Activated naive CD4-positive, alpha-beta T cell treated with anti-CD3 and anti-CD28 coated beads, Interleukin-2, amount 50 U/mL, for 24 hours (primary cell): Measurements from ENCODE around the gene LENG9.

Experiments used
- H3K27ac Mint-ChIP-seq: one replicate; pipeline ENCODE4 v1.8.0; 2021; ENCODE audit warnings: mild to moderate bottlenecking, mixed read lengths
- H3K27me3 Mint-ChIP-seq: one replicate; pipeline ENCODE4 v1.8.0; 2021; ENCODE audit warnings: mixed read lengths
- H3K36me3 Mint-ChIP-seq: one replicate; pipeline ENCODE4 v1.8.0; 2021; ENCODE audit warnings: mixed read lengths
- H3K4me1 Mint-ChIP-seq: one replicate; pipeline ENCODE4 v1.8.0; 2021; ENCODE audit warnings: mixed read lengths
- H3K4me3 Mint-ChIP-seq: one replicate; pipeline ENCODE4 v1.8.0; 2021; ENCODE audit warnings: mild to moderate bottlenecking, mixed read lengths
- H3K9me3 Mint-ChIP-seq: one replicate; pipeline ENCODE4 v1.8.0; 2021; ENCODE audit warnings: mixed read lengths

Gene LENG9

GRCh38 chr19:54427586-54427985, 36.0 kb downstream of the LENG9 start:
- Mint-ChIP-seq H3K9me3 (no peaks in the 10 kb centered on the region), H3K27ac (no peak overlapping the region), H3K27me3 (peaks cover 19% of the 10 kb centered on the region), H3K4me3 (no peak overlapping the region), H3K4me1 (peaks cover 6% of the 10 kb centered on the region), H3K36me3 (no peaks in the 10 kb centered on the region)

GRCh38 chr19:54426291-54426931, 37.2 kb downstream of the LENG9 start:
- Mint-ChIP-seq H3K36me3 (no peaks in the 10 kb centered on the region), H3K4me1 (peaks cover 5% of the 10 kb centered on the region), H3K9me3 (no peaks in the 10 kb centered on the region), H3K4me3 (no peak overlapping the region), H3K27ac (no peak overlapping the region), H3K27me3 (peaks cover 19% of the 10 kb centered on the region)

GRCh38 chr19:54425382-54425723, 38.2 kb downstream of the LENG9 start:
- peaks cover 19% of the 10 kb centered on the region for H3K27me3 Mint-ChIP-seq
- H3K36me3 Mint-ChIP-seq = no peaks in the 10 kb centered on the region
- no peak overlapping the region for H3K27ac Mint-ChIP-seq
- H3K9me3 Mint-ChIP-seq = no peaks in the 10 kb centered on the region
- no peaks in the 10 kb centered on the region for H3K4me1 Mint-ChIP-seq
- H3K4me3 Mint-ChIP-seq = no peak overlapping the region

GRCh38 chr19:54424660-54425381, 38.8 kb downstream of the LENG9 start:
- H3K4me1 Mint-ChIP-seq = no peaks in the 10 kb centered on the region
- H3K9me3 Mint-ChIP-seq = no peaks in the 10 kb centered on the region
- no peak overlapping the region for H3K27ac Mint-ChIP-seq
- H3K4me3 Mint-ChIP-seq = no peak overlapping the region
- peaks cover 19% of the 10 kb centered on the region for H3K27me3 Mint-ChIP-seq
- no peaks in the 10 kb centered on the region for H3K36me3 Mint-ChIP-seq

GRCh38 chr19:54424201-54424600, 39.4 kb downstream of the LENG9 start:
- H3K27ac Mint-ChIP-seq = peak overlapping the region; percentile 41
- no peaks in the 10 kb centered on the region for H3K4me1 Mint-ChIP-seq
- H3K9me3 Mint-ChIP-seq = no peaks in the 10 kb centered on the region
- H3K36me3 Mint-ChIP-seq = no peaks in the 10 kb centered on the region
- peaks cover 23% of the 10 kb centered on the region for H3K27me3 Mint-ChIP-seq
- no peak overlapping the region for H3K4me3 Mint-ChIP-seq

GRCh38 chr19:54422136-54422535, 41.4 kb downstream of the LENG9 start:
- peaks cover 13% of the 10 kb centered on the region for H3K4me1 Mint-ChIP-seq
- H3K27ac Mint-ChIP-seq = no peak overlapping the region
- H3K4me3 Mint-ChIP-seq = no peak overlapping the region
- no peaks in the 10 kb centered on the region for H3K9me3 Mint-ChIP-seq
- no peaks in the 10 kb centered on the region for H3K36me3 Mint-ChIP-seq
- H3K27me3 Mint-ChIP-seq = peaks cover 29% of the 10 kb centered on the region

- H3K27me3 Mint-ChIP-seq = peaks cover 27% of the 10 kb centered on the region
These were observed 42.1 kb downstream of the LENG9 start for GRCh38 chr19:54421521-54421920.

GRCh38 chr19:54421169-54421516, 42.4 kb downstream of the LENG9 start:
- no peak overlapping the region for H3K27ac Mint-ChIP-seq

More at GRCh38 chr19:54421521-54421920, 42.1 kb downstream of the LENG9 start:
- H3K9me3 Mint-ChIP-seq = no peaks in the 10 kb centered on the region
- no peak overlapping the region for H3K27ac Mint-ChIP-seq
- H3K4me3 Mint-ChIP-seq = no peak overlapping the region
- no peaks in the 10 kb centered on the region for H3K36me3 Mint-ChIP-seq
- peaks cover 15% of the 10 kb centered on the region for H3K4me1 Mint-ChIP-seq

GRCh38 chr19:54420383-54421168, 43.0 kb downstream of the LENG9 start:
- Mint-ChIP-seq H3K36me3 (no peaks in the 10 kb centered on the region), H3K4me1 (peaks cover 15% of the 10 kb centered on the region), H3K27me3 (peaks cover 25% of the 10 kb centered on the region), H3K27ac (no peak overlapping the region), H3K4me3 (no peak overlapping the region), H3K9me3 (no peaks in the 10 kb centered on the region)

More at GRCh38 chr19:54421169-54421516, 42.4 kb downstream of the LENG9 start:
- no peak overlapping the region for H3K4me3 Mint-ChIP-seq
- peaks cover 15% of the 10 kb centered on the region for H3K4me1 Mint-ChIP-seq
- no peaks in the 10 kb centered on the region for H3K36me3 Mint-ChIP-seq
- no peaks in the 10 kb centered on the region for H3K9me3 Mint-ChIP-seq
- peaks cover 26% of the 10 kb centered on the region for H3K27me3 Mint-ChIP-seq

- Mint-ChIP-seq H3K36me3 (no peaks in the 10 kb centered on the region), H3K4me1 (peaks cover 15% of the 10 kb centered on the region), H3K27ac (no peak overlapping the region), H3K4me3 (no peak overlapping the region), H3K9me3 (no peaks in the 10 kb centered on the region), H3K27me3 (peaks cover 25% of the 10 kb centered on the region)
These were observed 43.6 kb downstream of the LENG9 start for GRCh38 chr19:54420068-54420382.

- Mint-ChIP-seq H3K4me1 (peaks cover 15% of the 10 kb centered on the region), H3K9me3 (peaks cover 2% of the 10 kb centered on the region), H3K36me3 (no peaks in the 10 kb centered on the region), H3K27me3 (peaks cover 30% of the 10 kb centered on the region), H3K4me3 (no peak overlapping the region), H3K27ac (no peak overlapping the region)
These were observed 44.4 kb downstream of the LENG9 start for GRCh38 chr19:54418930-54419800.

GRCh38 chr19:54418030-54418929, 45.3 kb downstream of the LENG9 start:
- peaks cover 5% of the 10 kb centered on the region for H3K9me3 Mint-ChIP-seq
- peaks cover 15% of the 10 kb centered on the region for H3K4me1 Mint-ChIP-seq
- H3K27ac Mint-ChIP-seq = no peak overlapping the region
- peaks cover 1% of the 10 kb centered on the region for H3K36me3 Mint-ChIP-seq
- H3K27me3 Mint-ChIP-seq = peaks cover 29% of the 10 kb centered on the region
- peak overlapping the region; percentile 28 for H3K4me3 Mint-ChIP-seq

- no peak overlapping the region for H3K27ac Mint-ChIP-seq
- peaks cover 5% of the 10 kb centered on the region for H3K9me3 Mint-ChIP-seq
- no peak overlapping the region for H3K4me3 Mint-ChIP-seq
- peaks cover 27% of the 10 kb centered on the region for H3K27me3 Mint-ChIP-seq
- H3K4me1 Mint-ChIP-seq = peaks cover 15% of the 10 kb centered on the region
- H3K36me3 Mint-ChIP-seq = peaks cover 1% of the 10 kb centered on the region
These were observed 46.7 kb downstream of the LENG9 start for GRCh38 chr19:54416695-54417491.
